NCI-H2171 (cell line): ENCODE measurements around the gene MRPL9.
A peak's percentile ranks its signal among the peaks of the same experiment; 100 is the strongest.

Experiments
- DNase-seq: peaks from one replicate; lab custom pipeline; 2025; lab: John Stamatoyannopoulos, UW

MRPL9 gene

GRCh38 chr1:151762941-151763921 is at the start of gene MRPL9:
TSS of gene MRPL9 (minus strand) at chr1:151763496. CDS start at chr1:151763479, 17 bp downstream.
- DNase-seq = peak; percentile 85

- no peak for DNase-seq
Observed at GRCh38 chr1:151811181-151811580, 47.9 kb upstream of the MRPL9 start.

- DNase-seq = no peak
Observed at GRCh38 chr1:151809985-151810556, 46.8 kb upstream of the MRPL9 start.

GRCh38 chr1:151809290-151809984 is 46.1 kb upstream of the MRPL9 start:
- DNase-seq = no peak

- DNase-seq = no peak
Observed at GRCh38 chr1:151807766-151808165, 44.5 kb upstream of the MRPL9 start.

- DNase-seq = no peak
Observed at GRCh38 chr1:151807131-151807530, 43.8 kb upstream of the MRPL9 start.

GRCh38 chr1:151806170-151806569 is 42.9 kb upstream of the MRPL9 start:
- no peak for DNase-seq

- DNase-seq = no peak
Observed at GRCh38 chr1:151805066-151805820, 41.9 kb upstream of the MRPL9 start, which contains the start of gene LINGO4. TSS of gene LINGO4 (minus strand) at chr1:151805419. CDS start at chr1:151802704, 2,715 bp downstream.

GRCh38 chr1:151803915-151804314 is 40.6 kb upstream of the MRPL9 start:
- DNase-seq = no peak

GRCh38 chr1:151803164-151803563 is 39.9 kb upstream of the MRPL9 start:
- no peak for DNase-seq

GRCh38 chr1:151802372-151802771 is 39.1 kb upstream of the MRPL9 start:
- DNase-seq = no peak

- no peak for DNase-seq
Observed at GRCh38 chr1:151801846-151802245, 38.5 kb upstream of the MRPL9 start.

GRCh38 chr1:151801310-151801820 is 38.1 kb upstream of the MRPL9 start:
- DNase-seq = no peak

- DNase-seq = no peak
Observed at GRCh38 chr1:151800830-151801229, 37.5 kb upstream of the MRPL9 start.

- DNase-seq = no peak
Observed at GRCh38 chr1:151799179-151800022, 36.1 kb upstream of the MRPL9 start.

- DNase-seq = no peak
Observed at GRCh38 chr1:151798571-151798970, 35.3 kb upstream of the MRPL9 start.

- DNase-seq = no peak
Observed at GRCh38 chr1:151790940-151791651, 27.8 kb upstream of the MRPL9 start.

GRCh38 chr1:151790071-151790939 is 27.0 kb upstream of the MRPL9 start, which contains the start of gene TDRKH:
TSS of gene TDRKH (minus strand) at chr1:151790500. CDS start at chr1:151783022, 7,478 bp downstream.
- DNase-seq = peak; percentile 97

GRCh38 chr1:151787689-151788088 is 24.4 kb upstream of the MRPL9 start:
- no peak for DNase-seq
